ENCODE results near the gene NISCH.
A peak's percentile ranks its signal among the peaks of the same experiment; 100 is the strongest.

Gene NISCH

DNA sequence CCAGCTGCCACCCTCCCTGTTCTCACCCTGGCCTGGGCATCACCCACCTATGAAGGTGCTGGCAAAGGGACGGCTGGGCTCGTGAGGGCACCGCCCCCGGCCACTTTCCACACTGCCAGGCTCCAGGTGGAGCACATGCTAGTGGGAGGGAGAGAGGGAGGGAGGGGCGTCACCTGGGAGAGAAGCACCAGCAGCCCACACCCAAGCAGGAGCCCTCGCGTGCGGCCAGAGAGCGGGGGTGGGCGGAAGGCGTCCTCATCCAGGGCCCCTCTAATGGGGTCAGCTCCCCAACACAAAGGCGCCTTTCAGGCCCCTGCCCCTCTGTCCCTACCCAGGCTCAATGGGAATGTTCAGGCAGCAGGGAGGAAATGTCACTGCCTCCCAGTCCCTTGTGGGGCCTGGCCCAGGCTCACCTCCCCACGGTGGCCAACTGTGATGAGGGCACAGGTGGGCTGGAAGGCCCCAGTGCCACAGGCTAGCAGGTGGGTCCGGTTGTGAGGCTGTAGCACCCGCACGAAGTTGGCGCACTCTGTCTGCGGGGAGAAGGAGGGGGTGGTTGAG, 13.6 kb upstream of the NISCH start:
- TF ChIP-seq, protein P1, sequence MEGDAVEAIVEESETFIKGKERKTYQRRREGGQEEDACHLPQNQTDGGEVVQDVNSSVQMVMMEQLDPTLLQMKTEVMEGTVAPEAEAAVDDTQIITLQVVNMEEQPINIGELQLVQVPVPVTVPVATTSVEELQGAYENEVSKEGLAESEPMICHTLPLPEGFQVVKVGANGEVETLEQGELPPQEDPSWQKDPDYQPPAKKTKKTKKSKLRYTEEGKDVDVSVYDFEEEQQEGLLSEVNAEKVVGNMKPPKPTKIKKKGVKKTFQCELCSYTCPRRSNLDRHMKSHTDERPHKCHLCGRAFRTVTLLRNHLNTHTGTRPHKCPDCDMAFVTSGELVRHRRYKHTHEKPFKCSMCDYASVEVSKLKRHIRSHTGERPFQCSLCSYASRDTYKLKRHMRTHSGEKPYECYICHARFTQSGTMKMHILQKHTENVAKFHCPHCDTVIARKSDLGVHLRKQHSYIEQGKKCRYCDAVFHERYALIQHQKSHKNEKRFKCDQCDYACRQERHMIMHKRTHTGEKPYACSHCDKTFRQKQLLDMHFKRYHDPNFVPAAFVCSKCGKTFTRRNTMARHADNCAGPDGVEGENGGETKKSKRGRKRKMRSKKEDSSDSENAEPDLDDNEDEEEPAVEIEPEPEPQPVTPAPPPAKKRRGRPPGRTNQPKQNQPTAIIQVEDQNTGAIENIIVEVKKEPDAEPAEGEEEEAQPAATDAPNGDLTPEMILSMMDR (IDR thresholded peaks at IDR 0.05): no peak

DNA sequence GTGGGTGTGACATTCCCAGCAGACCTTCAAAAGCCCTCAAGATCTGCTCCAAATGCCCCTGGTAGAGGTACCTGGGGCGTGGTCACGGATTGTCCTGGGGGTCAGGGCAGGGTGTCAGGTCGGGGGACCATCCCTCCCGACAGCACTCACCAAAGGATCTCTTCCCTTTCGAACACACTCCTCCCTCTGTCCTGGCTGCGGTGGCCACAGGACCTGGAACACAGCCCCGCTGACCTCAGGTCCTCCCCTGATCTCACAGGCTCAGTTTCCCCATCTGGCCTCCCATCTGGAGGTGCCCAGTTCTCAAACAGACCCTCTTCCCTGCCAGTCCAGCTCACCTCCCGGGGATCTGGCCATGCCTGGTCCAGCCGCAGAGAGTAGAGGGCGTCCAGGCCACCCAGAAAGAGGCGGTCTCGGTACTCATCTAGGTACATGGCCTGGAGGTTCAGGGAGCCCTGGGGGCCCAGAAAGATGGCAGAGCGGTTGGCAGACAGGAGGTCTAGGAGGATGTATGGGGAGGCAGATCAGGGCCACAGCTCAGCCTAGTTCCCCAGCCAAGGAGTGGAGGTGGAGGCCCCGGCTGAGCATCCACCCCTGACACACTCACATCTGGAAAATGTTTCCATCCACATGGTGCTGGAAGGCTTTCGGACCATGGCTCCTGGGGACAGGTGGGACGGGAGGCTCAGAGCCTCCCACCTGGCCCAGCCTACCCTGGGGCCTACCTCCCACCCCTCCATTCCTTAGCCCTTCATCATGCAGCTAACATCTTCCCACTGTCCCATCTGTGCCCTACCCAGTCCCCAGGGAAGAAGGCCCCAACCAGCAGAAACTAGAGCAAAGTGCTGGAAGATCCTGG, 12.8 kb upstream of the NISCH start:
- TF ChIP-seq, protein P1 (IDR thresholded peaks at IDR 0.05): no peak

DNA sequence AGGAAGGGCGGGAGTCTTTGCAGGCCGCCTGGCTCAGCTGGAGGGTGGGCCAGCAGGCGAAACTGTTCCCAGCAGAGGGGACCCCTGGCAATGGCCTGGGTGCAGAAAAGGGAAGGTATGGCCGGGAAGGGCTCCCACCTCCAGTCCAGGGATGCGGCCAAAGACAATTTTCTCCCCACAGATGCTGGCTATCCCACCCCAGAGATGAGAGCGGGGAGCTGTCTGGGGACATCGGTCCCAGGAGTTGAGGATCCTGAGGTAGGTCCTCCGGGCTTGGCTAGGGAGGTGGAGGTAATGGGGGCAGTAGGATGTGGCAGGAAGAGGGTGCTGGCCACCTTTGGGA, 12.2 kb upstream of the NISCH start:
- TF ChIP-seq, protein P1 (IDR thresholded peaks at IDR 0.05): no peak

DNA sequence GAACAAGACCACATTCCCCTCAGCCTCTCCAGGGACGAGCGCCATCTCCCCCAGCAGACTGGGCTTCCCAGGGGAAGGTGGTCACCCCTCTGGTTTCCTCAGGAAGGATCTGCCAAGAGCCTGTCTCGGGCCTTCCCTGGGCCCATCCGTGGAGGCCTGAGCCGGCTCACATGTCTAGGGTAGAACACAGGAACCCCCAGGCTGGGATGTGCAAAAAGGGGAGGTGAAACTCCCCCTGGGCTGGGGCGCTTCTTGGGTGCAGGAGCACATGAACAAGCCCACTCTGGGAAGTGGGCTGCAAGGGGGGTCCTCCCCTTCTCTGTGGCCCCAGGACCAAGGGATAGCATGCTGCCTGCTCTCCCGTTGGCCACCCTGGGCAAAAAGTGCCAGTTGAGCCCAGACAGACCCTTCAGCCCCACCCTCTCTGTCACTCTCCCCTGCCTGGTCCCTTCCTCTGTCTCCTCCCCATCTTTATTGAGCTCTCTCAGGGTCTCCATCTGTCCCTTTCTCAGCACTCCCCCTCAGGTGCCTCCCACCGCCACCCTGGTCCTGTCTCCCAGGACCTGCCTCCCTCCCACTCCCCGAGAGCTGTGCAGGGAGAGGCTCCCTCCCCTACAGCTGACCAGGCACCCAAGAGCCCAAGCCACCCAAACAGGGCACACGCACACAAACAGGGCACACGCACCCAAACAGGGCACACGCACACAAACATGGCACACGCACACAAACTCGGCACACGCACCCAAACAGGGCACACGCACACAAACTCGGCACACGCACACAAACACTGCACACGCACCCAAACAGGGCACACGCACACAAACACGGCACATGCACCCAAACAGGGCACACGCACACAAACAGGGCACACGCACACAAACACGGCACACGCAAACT, 11.4 kb upstream of the NISCH start:
- TF ChIP-seq, protein P1 (IDR thresholded peaks at IDR 0.05): no peak

DNA sequence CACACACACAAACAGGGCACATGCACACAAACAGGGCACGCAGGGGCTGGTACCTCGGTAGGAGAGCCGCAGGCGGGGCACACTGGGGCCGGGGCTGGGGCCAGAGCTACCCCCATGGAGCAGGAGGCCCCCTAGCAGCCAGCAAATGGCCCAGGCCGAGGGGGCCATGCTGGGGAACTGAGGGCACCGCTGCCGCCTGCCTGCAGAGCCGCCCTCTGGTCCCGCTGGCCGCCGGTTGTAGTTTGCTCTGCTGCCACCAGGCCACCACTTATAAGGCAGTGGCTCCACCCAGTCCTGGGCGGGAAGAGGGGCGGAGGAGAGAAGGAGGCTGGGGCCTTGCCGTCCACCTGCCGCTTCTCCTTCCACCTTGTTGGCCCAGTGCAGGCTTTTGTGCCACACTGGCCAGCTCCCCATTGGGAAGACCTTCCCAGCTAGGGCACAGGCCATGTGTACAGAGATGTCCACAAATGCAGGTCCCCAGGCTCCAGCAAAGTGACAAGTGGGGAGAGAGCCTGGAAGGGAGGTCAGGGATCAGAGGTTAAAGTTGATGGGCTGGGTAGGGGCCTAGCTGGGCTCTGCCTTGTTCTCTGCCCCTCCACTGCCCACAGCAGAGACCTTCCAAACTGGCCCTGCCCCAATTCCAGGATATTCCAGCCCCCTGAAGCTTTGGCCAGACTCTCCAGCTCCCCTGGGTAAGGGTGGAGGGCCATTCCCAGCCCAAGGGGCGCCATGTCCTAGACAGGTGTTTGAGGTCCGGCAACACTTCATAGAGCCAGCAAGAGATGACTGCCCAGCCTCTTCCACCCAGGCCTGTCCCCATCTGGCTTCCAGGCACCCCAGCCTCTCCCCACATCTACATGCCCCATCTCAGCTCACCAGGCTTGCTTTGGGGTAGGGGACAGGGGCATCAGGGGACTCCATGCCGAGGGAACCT, 10.3 kb upstream of the NISCH start, which contains the start of gene SEMA3G:
TSS of gene SEMA3G (minus strand) at position 244 of the 934 bp plus-strand sequence. CDS start at position 168, 76 bp downstream.
- TF ChIP-seq, protein P1 (IDR thresholded peaks at IDR 0.05): peak; percentile 42

DNA sequence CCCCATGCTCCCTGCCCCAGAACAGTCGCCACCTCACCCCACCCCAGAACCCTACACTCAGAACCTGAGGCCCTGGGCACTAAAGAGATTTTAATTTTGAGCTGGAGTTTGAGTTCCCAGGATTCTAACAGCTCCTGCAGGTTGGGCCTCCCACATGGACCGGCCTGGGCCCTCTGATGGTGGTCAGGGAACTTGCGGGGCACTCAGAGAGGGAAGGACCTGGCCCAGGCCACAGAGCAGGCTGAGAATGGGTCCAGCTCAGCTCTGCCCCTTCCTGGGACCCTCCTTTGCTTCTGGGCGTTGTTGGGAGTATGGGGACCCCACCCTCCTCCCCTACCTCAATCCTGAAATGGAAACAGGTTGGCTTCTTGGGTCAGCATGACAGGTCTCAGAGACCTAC, 9.4 kb upstream of the NISCH start:
- TF ChIP-seq, protein P1 (IDR thresholded peaks at IDR 0.05): no peak
